Measurements from ENCODE around the gene ENOX1. TPM values are rescaled to one million over a fixed set of nuclear protein-coding genes. Genes with fewer than 3 reads are reported as not detected.

The ENOX1 gene
- total RNA-seq, 1 donor from 2014 or later: 3.0 TPM

GRCh38 chr13:43274881-43275280, 511.9 kb downstream of the ENOX1 start:
- Mint-ChIP-seq H3K4me3 (no peak overlapping the region), H3K9me3 (no peaks in the 10 kb centered on the region), H3K27me3 (ENCODE audit: low read depth) (no peaks in the 10 kb centered on the region), H3K4me1 (peaks cover 30% of the 10 kb centered on the region), H3K36me3 (no peaks in the 10 kb centered on the region), H3K27ac (no peak overlapping the region)
- no peak for TF ChIP-seq CTCF (IDR thresholded peaks at IDR 0.05; ENCODE audit: unreplicated experiment)
- no peak for DNase-seq (ENCODE audit: low spot score in 2 of 2, unreplicated experiment in 2 of 2)

- DNase-seq (ENCODE audit: low spot score in 2 of 2, unreplicated experiment in 2 of 2): no peak
- H3K36me3 Mint-ChIP-seq: no peaks in the 10 kb centered on the region
- no peaks in the 10 kb centered on the region for H3K27me3 Mint-ChIP-seq (ENCODE audit: low read depth)
- no peak overlapping the region for H3K27ac Mint-ChIP-seq
- no peak overlapping the region for H3K4me3 Mint-ChIP-seq
- TF ChIP-seq CTCF (IDR thresholded peaks at IDR 0.05; ENCODE audit: unreplicated experiment): no peak
- peaks cover 43% of the 10 kb centered on the region for H3K4me1 Mint-ChIP-seq
- H3K9me3 Mint-ChIP-seq: no peaks in the 10 kb centered on the region
Measured at GRCh38 chr13:43273362-43273761, 513.4 kb downstream of the ENOX1 start.

GRCh38 chr13:43272851-43273250, 513.9 kb downstream of the ENOX1 start:
- Mint-ChIP-seq H3K9me3 (no peaks in the 10 kb centered on the region), H3K36me3 (no peaks in the 10 kb centered on the region)

GRCh38 chr13:43271152-43271551, 515.6 kb downstream of the ENOX1 start:
- Mint-ChIP-seq H3K4me1 (peaks cover 51% of the 10 kb centered on the region), H3K36me3 (no peaks in the 10 kb centered on the region)
- no peak for TF ChIP-seq CTCF (IDR thresholded peaks at IDR 0.05; ENCODE audit: unreplicated experiment)

More at GRCh38 chr13:43272851-43273250, 513.9 kb downstream of the ENOX1 start:
- no peak for TF ChIP-seq CTCF (IDR thresholded peaks at IDR 0.05; ENCODE audit: unreplicated experiment)
- Mint-ChIP-seq H3K4me1 (peaks cover 46% of the 10 kb centered on the region), H3K4me3 (no peak overlapping the region), H3K27ac (no peak overlapping the region), H3K27me3 (ENCODE audit: low read depth) (no peaks in the 10 kb centered on the region)
- DNase-seq (ENCODE audit: low spot score in 2 of 2, unreplicated experiment in 2 of 2): no peak

GRCh38 chr13:43270130-43270830, 516.5 kb downstream of the ENOX1 start:
- peak overlapping the region; percentile 23 for H3K27ac Mint-ChIP-seq
- no peak overlapping the region for H3K4me3 Mint-ChIP-seq
- no peak for DNase-seq (ENCODE audit: low spot score in 2 of 2, unreplicated experiment in 2 of 2)
- TF ChIP-seq CTCF (IDR thresholded peaks at IDR 0.05; ENCODE audit: unreplicated experiment): no peak
- H3K27me3 Mint-ChIP-seq (ENCODE audit: low read depth): no peaks in the 10 kb centered on the region
- H3K36me3 Mint-ChIP-seq: no peaks in the 10 kb centered on the region
- peaks cover 54% of the 10 kb centered on the region for H3K4me1 Mint-ChIP-seq
- no peaks in the 10 kb centered on the region for H3K9me3 Mint-ChIP-seq

More at GRCh38 chr13:43271152-43271551, 515.6 kb downstream of the ENOX1 start:
- Mint-ChIP-seq H3K9me3 (no peaks in the 10 kb centered on the region), H3K27me3 (ENCODE audit: low read depth) (no peaks in the 10 kb centered on the region), H3K4me3 (no peak overlapping the region), H3K27ac (no peak overlapping the region)
- no peak for DNase-seq (ENCODE audit: low spot score in 2 of 2, unreplicated experiment in 2 of 2)

Measured in mesothelial cell of epicardium (in vitro differentiated cells).